Measurements from ENCODE around the gene SLC25A38. TPM values are rescaled to one million over a fixed set of nuclear protein-coding genes. Genes with fewer than 3 reads are reported as not detected.
A peak's percentile ranks its signal among the peaks of the same experiment; 100 is the strongest.
"Not testable (repeated sequence)": the region's sequence is repeated elsewhere in the genome, so short reads cannot be mapped to it uniquely, and the experiment has no call there.

SLC25A38 gene
- total RNA-seq, 1 donor from 2014 or later = 14.7 TPM

DNA sequence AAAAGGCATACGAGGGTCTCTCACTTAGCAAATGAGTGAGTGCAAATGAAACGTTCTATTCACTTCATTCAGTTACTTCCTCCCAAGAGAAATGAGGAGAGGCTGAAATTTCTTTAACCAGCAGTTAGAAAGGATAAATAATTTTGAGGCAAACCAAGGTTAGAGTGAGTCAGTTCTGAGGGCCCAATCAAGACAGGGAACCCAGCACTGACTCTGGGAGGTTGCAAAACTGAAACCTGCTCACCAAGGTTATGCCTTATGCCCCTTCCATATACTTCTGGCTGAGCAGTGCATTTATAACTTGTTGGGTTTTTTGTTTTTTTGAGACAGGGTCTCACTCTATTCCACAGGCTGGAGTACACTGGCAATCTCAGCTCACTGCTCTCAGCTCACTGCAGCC is 18.8 kb downstream of the SLC25A38 start:
- intact Hi-C loops (cut with DNase I) = no loop called here
- no peak for DNase-seq (ENCODE audit: missing footprints)
- no peak for ATAC-seq

DNA sequence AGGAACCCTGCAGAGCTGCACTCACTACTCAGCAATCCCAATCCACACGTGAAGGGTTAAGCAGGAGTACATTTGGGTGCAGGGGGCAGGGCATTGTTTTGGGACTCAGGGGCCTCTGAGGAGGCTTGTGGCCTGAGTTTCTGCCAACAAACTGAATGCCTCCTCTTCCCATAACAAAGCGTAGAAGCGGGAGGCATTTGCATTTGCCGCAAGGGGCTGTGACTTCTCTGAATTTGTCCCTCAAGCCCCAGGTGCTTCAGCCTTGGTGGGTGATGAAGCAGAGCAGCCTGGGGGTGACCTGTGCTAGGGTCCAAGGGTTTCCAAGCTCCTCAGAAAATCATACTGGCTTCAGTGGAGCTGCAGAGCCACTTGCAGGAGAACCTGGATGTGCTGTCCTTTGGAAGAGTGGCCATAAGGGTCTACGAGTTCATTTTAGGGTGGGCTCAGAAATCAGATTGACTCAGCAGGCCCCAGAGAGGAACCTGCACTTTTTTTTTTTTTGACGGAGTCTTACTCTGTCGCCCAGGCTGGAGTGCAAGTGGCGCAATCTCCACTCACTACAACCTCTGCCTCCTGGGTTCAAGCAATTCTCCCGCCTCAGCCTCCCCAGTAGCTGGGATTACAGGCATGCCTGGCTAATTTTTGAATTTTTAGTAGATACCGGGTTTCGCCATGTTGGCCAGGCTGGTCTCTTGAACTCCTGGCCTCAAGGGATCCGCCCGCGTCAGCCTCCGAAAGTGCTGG is 21.9 kb downstream of the SLC25A38 start:
- intact Hi-C loops (cut with DNase I) = no loop called here
- no peak for DNase-seq (ENCODE audit: missing footprints)

DNA sequence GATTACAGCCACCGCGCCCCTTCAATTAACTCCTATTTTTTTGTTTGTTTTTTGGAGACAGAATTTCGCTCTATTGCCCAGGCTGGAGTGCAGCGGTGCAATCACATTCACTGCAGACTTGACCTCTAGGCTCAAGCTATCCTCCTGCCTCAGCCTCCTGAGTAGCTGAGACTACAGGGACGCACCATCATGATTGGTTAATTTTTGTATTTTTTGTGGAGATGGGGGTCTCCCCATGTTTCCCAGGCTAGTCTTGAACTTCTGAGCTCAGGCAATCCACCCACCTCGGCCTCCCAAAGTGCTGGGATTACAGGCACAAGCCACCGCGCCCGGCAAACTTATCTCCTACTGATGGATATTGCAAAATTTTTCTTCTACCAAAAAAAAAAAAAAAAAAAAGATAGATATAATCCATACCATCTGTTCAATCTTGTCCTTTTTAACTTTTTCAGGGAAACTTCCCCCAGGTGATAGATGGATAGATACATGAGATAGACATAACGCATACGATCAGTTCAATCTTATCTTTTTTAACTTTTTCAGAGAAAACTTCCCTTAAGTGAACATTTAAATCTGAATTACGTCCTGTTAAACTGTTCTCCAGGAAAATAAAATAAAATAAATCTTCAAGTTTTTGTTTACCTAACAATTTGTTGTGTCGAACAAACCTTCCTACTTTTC is 22.7 kb downstream of the SLC25A38 start:
- intact Hi-C loops (cut with DNase I) = loop anchor here (1.0 kb wide), 1 partner anchor 22 kb away; no protein-coding TSS in a partner anchor
- DNase-seq (ENCODE audit: missing footprints) (no peak), ATAC-seq (no peak)

More for the DNA sequence above, 21.9 kb downstream of the SLC25A38 start:
- no peak for ATAC-seq

DNA sequence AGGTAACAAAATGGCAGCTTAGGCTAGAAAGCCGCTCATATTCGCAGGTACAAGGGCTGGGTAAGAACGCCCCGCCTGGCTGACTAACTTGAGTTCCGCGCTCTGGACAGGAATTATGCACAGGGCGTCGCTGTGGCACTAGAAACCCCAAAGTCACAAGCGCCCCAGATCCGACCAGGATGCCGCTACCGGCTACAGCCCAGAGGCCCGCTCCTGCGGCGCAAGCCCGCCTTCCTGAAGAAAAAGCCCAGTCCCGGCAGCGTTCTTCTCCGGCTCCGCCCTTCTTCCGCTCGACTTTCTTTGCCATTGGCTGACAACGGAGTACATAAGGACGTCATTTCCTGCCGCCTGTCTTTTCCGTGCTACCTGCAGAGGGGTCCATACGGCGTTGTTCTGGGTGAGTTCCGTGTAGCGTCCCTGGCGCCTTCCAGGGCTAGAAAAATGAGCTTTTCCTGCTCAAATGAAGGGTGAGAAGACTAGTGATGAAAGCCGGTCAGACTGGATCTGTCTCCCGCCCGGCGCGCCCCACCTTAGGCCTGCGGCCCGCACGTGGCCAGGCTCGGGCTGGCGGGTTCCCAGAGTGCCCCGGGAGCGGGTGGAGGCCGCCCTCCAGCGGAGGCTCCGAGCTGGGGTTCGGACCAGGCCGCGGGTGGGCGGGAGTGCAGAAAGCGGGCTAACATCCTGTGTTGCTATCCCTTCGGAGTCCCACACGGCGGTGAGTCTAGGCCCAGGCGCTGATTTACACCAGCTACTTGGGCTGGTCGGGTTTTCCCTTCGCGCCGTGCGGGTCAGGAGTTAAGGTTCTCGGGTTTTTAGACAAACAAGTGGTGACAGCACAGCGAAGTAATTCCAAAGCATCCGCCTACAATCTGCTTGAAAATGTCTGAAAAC is 23.4 kb downstream of the SLC25A38 start, which contains the start of gene RPSA:
Gene RPSA (plus strand): TSS at position 353 of the 891 bp plus-strand sequence. CDS start 934 bp downstream, outside the sequence.
- ATAC-seq (peak; percentile 98), DNase-seq (ENCODE audit: missing footprints) (peak; percentile 95)
- intact Hi-C loops (cut with DNase I) = loop anchor here (1.0 kb wide), 1 partner anchor 22 kb away; no protein-coding TSS in a partner anchor

DNA sequence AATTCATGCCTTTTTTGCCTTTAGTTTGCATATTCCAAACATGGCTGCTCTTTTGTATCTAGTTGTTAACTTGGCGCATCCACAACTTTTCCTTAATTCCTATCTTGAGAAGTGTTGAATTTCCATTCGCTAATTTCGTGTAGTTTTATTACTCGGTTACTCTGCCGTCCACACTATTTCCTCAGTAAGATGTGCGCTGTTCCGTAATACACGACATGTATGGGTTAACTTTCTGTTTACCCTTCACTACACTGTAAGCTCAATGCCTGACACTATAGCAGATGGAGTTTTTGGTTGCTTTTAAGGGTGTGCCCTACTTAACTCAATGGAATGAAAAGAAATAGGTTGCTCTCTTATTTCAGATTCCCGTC is 24.1 kb downstream of the SLC25A38 start:
- intact Hi-C loops (cut with DNase I) = no loop called here
- ATAC-seq (no peak), DNase-seq (ENCODE audit: missing footprints) (no peak)

DNA sequence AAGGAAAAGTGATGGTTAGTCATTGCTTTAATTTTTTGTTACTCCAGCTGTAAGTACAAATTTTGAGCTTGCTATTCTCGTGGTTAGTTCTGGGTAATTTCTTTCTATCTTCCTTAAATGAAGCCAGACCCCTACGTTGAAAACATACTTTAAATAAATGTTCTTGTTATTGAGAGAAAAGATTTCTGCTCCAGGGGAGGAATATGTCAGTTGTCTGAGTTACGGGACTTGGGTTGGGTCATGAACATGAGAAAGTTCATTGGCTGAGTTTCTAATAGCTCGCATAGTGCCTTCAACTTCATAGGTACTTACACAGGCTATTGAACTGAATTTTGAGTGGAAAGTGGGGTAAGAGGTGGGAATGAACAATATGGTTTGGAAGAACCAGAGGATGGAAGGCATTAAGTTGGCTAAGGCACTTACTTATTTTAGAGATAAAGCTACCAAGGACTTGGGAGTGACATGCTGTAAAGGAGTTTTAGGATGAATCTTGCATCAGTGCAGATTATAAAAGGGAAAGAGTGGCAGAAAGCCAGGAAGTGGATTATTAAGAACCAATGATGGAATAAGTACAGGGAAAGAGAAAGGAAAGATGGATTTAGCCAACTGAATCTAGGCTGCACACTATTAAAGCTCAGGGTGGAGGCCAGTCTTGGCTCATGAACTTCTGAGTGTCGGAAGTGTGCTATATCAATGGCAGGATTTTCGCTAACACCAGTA is 24.8 kb downstream of the SLC25A38 start:
- no peak for DNase-seq (ENCODE audit: missing footprints)
- intact Hi-C loops (cut with DNase I) = no loop called here
- no peak for ATAC-seq

DNA sequence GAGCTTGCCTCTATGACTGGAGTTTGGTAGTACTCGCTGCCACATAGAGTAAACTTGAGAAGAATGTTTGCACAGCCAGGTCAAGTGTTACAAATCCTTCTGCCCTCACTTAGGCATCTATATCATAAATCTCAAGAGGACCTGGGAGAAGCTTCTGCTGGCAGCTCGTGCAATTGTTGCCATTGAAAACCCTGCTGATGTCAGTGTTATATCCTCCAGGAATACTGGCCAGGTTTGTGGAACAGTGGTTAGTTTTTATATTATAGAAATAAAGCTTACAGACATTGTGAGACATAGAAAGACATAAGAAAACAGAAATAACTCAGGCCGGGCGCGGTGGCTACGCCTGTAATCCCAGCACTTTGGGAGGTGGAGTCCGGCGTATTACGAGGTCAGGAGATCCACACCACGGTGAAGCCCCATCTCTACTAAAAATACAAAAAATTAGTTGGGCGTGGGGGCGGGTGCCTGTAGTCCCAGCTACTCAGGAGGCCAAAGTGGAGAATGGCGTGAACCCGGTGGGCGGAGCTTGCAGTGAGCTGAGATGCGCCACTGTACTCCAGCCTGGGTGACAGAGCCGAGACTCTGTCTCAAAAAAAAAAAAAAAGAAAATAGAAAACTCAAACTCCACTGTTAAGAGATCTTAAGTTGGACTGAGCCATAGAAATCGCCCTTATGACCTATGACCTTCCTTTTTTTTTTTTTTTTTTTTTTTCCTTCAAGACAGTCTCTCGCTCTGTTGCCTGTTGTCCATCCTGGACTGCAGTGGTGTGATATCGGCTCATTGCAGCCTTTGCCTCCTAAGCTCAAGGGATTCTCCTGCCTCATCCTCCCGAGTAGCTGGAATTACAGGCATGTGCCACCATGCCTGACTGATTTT is 25.6 kb downstream of the SLC25A38 start:
- DNase-seq (ENCODE audit: missing footprints) (peak; percentile 50), ATAC-seq (no peak)
- intact Hi-C loops (cut with DNase I) = no loop called here

DNA sequence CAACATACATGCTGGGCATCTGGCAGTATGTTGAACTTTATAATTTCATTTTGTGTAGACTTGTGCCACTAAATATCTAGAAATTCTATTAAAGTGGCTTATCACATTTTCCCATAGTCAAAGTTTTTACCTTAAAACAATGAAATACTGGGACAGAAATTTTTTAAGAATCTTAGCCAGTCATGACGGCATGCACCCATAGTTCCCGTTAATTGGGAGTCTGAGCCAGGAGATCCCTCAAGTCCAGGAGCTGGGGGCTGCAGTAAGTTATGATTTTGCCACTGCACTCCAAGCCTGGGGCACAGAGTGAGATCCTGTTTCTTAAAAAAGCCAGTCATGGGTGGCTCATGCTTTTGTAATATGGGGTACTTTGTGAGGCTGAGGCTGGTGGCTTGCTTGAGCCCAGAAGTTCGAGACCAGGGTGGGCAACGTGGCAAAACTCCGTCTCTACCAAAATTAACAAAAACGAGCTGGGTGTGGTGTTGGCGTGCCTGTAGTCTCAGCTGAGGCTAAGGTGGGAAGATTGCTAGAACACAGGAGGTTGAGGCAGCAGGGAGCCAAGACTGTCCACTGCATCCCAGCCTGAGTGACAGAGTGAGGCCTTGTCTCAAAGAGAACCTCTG is 26.5 kb downstream of the SLC25A38 start:
- DNase-seq (ENCODE audit: missing footprints) (no peak), ATAC-seq (no peak)
- intact Hi-C loops (cut with DNase I) = no loop called here

DNA sequence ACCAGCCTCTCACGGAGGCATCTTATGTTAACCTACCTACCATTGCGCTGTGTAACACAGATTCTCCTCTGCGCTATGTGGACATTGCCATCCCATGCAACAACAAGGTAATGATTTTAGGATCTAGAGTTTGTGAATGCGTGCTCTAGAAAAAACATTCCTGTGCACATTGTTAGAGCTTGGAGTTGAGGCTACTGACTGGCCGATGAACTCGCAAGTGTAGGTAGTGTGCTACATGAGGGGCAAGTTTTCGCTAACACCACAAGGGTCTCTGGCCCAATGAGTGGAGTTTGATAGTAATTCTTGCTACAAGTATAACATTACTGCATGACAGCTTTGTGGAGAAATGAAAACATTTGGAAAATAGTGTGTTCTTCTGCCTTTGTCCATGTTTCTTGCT is 27.7 kb downstream of the SLC25A38 start:
- ATAC-seq (no peak), DNase-seq (ENCODE audit: missing footprints) (no peak)
- intact Hi-C loops (cut with DNase I) = no loop called here

DNA sequence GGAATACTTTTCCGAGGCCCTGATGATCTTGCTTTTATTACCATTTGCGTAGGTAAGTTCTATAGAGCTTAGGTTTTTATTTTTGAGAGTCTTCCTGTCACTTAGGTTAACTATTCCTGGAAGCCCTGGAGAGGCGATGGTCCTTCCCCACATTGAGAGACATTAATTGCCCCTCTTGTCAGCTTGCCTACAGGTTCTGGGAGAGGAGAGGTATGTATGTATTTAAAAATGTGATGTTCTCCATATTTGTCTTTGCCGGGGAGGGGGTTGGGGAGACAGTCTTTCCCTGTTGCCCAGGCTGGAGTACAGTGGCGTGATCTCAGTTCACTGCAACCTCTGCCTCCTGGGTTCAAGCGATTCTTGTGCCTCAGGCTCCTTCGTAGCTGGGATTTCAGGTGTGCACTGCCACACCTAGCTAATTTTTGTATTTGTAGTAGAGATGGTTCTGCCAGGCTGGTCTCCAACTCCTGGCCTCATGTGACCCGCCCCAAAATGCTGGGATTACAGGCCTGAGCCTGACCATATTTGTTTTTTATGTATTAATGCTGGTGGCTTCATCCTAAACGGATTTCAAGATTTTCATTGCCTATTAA is 29.6 kb downstream of the SLC25A38 start:
- intact Hi-C loops (cut with DNase I) = no loop called here
- no peak for DNase-seq (ENCODE audit: missing footprints)
- no peak for ATAC-seq

DNA sequence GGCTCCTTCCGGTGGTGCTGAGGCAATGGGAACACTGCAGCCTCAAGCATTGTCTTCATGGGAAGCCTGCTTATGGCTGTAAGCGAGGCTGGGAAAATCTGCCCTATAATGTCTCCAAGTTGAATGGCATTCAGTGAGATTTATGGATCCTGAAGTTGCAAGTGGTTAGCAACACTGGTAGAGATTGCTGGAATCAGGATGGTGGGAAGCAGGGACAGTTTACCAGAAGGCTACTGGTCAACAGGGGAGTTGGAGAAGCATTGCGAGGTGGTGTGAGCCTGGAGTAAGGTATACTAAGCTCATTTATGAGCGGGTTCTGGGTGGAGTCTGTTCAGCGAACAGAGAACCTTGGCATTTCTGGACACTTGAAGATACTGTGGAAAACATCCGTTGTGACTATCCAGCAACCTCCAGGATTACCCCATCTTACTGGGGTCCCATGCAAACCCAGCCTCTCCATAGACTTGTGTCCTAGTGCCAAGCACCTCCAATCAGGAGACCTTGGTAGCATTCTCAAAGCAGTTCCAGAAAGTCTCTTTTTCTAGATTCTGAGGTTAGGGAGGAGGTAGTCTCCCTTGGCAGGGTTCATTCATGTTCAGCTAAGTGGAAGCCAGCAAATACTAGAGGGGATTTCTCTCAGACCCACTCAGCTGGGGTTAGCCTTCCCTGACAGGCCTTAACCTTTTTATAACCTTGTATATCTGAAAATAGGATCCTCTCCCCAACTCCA is 30.7 kb downstream of the SLC25A38 start:
- ATAC-seq = no peak
- intact Hi-C loops (cut with DNase I) = no loop called here
- no peak for DNase-seq (ENCODE audit: missing footprints)

DNA sequence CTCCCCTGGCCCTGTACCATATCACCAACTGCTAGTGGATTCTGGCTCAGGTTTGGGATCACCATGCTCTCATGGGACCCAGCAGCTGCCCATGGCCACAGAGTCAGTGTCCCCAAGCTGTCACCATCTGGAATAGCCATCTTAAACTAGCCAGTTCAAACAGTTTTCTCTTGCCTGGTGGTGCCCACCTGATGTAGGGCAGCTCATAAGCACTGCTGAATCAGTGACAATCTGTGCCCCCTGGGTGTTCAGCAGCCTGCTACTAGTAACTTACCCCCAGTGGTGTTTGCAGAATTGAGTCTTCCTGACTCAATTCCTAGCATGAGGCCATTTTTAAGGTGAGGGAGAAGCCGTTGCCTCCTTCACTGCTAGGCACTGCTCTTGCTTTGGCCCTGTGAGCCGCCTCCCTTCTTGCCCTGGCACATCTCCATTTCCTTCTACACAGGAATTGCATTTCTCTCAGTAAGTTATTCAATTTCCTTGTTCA is 31.3 kb downstream of the SLC25A38 start:
- intact Hi-C loops (cut with DNase I) = no loop called here
- peak; percentile 70 for ATAC-seq
- DNase-seq (ENCODE audit: missing footprints) = no peak

DNA sequence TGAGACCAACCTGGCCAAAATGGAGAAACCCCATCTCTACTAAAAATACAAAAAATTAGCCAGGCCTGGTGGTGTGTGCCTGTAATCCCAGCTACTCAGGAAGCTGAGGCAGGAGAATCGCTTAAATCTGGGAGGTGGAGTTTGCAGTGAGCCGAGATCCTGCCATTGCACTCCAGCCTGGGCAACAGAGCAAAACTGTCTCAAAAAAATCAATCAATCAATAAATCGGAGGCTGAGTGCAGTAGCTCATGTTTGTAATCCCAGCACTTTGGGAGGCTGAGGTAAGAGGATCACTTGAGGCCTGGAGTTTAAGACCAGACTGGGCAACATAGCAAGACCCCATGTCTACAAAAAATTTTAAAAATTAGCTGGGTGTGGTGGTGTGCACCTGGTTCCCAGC is 32.1 kb downstream of the SLC25A38 start:
- DNase-seq (ENCODE audit: missing footprints); intact Hi-C loops (cut with DNase I); ATAC-seq: not testable (repeated sequence)

DNA sequence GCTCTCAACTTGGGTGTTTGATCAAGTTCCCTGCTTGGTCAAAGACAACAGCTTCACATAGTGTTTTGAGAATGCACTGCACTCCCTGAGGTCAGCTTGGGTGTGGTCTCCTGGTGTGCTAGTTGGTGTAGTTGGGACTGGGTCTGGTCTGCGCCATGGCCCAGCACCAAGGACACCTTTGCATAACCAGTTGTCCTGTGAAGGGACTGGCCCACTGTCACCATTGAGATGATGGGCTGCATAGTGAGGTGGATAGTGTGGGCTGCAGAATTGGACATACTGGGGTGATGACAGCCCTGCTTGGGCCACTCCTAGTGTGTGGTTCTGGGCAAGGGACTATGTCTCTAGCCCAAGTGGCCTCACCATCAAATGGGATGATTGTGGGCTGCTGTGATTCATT is 32.8 kb downstream of the SLC25A38 start:
- DNase-seq (ENCODE audit: missing footprints) (no peak), ATAC-seq (no peak)
- intact Hi-C loops (cut with DNase I) = loop anchor here (2.0 kb wide), 1 partner anchor 83 kb away; no protein-coding TSS in a partner anchor

DNA sequence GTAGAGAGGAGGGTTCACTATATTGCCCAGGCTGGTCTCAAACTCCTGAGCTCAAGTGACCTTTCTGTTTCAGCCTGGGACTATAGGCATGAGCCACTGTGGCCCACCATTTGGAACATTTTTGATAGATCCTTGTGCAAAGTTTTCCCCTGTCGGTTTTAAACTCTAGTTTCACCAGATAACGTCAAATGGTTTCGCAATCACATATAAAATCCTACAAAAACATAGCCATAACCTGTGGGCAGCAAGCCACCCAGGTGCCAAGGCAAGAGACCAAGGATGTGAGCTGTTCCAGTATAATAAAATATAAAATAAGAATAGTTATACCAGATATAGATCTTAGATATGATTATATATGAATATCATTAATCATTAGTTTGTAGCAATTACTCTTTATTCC is 33.8 kb downstream of the SLC25A38 start:
- not testable (repeated sequence) for ATAC-seq; DNase-seq (ENCODE audit: missing footprints)
- intact Hi-C loops (cut with DNase I) = loop anchor here (2.0 kb wide), 1 partner anchor 82 kb away; no protein-coding TSS in a partner anchor
